Measurements from ENCODE around the gene ACSS3.

ACSS3 gene

DNA sequence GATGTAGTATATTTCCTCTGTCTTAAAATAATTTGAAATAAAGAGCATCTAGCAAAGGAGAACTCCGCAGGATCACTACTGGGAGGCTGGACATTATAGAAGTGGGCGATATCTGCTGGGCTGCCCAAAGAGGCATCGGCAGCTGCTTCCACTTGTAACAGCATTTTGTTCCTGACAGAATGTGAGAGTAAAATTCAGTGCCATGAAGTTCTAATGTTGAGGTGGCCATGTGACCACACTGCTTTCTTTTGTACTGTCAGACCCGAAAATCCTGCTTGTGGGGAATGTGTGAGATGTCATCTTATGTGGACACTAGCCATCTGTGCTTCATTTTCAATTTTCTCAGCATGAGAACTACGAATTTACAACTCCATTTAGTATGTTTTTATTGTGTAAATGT, 151.9 kb downstream of the ACSS3 start:
- no peak for DNase-seq

DNA sequence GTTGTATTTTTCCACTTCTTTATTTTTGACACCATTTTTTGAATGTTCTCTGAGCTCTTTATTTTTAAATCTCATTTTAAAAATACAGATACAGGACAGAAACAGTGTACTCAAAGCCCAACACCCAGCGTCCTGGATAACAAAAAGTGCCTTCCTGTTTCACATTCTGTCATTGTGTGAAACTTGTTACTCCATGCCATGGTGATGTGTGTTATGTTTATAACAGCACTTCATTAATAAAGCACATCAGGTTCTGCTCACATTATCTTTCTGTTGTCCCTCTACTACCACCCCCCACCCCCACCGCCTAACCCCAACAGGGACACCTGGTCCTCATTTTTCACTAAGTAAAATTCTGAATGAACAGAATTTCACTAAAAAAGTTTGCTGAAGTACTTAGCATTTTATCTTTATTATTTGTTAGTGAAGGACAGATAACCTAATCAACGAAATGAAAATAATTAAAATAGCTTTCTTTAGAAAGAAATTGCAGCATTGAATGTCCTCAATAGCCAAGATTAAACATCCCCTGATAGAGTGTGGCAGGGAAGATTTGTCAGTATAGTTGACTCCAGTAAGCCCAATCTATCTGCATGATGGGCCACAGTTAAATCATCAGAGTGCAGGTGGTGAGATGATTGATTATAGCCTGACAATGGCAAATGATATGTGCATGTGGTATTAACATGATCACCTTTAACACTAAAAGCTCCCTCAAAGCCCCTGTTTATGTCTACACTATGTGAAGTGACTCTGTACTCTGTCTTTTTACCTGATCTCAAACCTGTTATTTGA, 153.9 kb downstream of the ACSS3 start:
- DNase-seq, result no peak

DNA sequence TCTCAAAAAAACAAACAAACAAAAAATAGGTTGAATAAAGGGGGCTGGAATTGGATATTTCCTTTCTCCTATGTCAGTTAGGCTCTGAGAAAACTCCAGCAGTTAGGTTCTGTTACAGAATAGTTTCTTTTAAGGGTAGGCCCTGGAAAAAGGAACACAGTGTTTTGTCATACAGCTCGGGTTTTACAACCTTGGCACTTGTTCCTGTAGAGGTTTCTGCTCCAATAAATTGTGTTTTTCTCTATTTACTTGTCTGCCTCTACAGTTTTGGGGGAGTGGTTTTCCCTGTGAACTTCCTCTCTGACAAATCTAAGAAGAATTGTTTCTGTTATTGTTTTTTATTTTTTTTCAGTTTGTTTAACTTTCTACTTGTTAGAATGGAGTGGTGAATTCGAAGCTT, 167.6 kb downstream of the ACSS3 start:
- DNase-seq, result no peak

DNA sequence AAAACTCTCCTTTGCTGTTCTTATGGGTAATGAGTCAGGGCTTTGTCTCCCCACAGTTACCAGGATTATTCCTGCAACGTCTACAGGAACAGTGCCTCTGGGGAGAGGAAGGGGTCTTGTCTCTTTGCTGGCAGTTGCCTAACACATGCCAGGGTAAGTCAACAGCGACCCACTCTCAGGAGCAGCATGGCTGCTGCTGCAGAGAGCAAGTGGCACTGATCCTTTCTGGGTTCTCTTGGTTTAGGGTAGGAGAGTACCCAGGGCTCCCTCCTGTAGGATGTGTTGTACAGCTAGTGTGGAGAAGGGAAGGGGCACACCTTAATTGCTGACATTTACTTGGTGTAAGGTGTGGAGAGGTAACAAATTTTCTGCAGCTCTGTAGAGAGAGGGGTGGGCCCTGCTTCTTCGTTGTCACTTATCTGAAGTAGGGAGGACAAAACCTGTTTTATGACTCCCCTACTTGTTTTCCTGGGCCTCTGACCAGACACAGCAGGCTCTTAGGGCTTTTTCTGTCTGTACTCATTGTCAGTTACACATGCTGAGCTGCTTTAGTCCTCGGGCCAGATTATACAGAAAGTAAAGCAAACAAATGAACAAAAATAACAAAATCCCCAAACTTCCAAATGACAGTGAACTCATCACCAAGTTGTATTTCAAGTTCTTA, 168.2 kb downstream of the ACSS3 start:
- no peak for DNase-seq

DNA sequence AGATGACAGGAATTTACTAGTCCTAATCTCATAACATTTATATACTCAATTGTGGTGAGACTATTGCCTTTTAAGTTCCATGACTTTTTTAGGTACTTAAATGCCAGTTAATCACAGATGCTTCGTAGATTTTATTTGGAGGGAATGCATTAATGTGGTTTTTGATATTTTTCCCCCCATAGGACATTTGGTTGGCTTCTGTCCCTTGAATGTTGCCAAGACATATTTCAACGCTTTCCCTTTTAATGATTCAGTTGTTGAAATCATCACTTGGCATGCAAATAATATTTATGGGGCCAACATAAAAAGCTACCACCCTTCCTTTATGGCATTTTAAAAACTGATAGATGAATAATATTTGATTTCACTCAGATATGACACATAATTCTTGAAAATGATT, 172.1 kb downstream of the ACSS3 start:
- peak; percentile 21 for DNase-seq

DNA sequence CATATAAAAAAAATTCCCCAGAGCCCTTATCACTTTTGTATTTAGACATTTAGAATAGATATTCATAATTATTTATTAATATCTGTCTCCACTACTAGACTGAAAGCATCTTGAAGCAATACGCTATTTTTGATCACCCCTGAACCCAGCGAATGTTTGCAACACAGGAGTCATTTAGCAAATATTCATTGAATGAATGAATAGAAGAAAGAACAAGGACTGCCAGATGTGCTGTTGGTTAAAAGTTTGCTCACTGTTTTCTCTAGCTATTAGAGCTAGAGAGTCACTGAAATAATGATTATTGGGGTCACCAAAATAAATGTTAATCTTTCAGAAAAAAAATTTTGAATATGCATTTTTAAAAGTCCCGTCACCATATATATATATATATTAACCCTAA, 174.3 kb downstream of the ACSS3 start:
- DNase-seq, result peak; percentile 38

DNA sequence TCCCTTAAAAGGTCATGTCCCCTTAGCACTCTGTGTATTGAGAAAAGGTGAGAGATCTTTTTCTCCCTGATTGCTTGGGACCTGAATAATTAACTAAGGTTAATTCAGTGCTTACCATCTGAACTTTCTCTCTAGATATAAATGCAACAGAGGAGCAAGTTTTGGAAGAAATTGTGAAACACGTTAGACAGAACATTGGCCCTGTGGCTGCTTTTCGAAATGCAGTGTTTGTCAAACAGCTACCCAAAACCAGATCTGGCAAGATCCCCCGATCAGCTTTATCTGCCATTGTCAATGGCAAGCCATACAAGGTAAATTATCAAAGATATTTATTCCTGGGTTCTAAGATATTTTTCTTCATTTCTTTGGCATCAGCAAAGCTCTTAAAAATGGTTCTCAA, 175.5 kb downstream of the ACSS3 start:
- DNase-seq, result no peak

DNA sequence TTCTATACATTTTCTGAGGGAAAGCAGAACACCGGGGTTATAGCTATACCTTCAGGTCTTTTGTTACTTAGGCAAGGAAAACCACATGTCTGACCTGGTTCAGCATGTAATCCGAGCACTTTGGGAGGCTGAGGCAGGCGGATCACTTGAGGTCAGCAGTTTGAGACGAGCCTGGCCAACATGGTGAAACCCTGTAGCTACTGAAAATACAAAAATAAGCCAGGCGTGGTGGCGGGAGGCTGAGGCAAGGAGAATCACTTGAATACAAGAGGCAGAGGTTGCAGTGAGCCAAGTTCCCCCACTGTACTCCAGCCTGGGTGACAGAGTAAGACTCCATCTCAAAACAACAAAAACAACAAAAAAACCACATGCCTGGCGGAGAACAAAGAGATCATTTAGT, 177.6 kb downstream of the ACSS3 start:
- no peak for DNase-seq

DNA sequence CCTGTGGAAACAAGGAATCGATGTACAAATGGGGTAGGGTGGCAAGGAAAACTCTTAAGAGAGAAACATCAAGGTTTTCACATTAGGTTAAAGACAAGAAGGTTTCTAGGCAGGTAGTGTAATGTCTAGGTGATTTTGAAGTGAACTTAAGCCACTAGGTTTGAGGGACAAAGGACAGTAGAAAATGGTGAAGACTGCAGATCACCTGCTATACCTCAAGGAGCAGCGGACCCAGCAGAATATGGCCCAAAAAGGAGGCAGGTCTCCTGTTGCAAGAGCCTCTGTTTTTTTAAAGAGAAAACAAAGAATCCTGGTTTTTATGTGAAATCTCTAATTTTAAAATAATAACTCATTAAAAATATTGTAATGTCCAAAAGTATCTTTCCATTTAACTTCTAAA, 178.1 kb downstream of the ACSS3 start:
- no peak for DNase-seq

DNA sequence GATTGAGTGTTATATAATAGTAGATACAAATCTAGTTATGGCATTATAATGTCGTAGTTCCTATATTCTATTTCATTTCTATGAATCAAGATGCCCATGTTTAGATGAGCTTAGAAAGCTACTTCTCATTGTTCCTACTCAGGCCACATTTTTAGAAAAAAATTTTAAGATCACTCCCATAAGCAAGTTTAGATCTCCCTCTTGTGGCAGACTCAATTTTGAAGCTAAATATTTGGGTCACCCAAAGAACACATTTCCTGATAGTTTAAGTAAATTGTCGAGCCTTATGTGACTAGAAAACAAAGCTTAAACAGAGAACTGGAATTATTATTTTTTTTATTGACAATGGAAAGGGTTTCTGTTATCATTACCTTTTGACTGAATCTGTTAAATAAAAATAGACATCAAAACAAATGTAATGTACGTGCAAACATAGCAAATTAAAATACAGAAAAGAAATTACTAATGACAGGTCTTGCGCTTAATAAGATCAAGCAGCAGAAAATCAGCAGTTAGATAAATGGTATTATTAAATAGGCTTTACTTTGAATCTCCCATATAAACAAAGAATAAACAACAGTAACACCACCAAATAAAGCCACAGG, 180.2 kb downstream of the ACSS3 start:
- DNase-seq, result peak; percentile 57

DNA sequence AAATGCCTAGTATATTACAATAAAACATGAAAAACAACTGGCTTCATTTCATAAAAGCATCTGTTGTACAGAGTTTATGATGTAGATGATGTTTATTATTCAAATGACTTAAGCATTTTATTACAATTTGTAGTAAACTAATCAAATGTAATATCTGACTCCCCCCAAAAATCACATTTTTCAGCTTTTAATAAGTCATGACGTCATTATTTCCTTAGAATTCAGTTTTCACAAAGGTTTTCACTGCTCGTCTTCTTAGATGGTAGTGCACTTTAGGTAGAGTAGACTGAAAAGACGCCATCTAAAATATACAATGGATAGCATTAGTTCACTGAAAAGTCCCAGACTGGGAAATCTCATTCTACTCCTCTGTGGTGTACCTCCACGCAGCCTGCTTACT, 181.5 kb downstream of the ACSS3 start:
- DNase-seq, result no peak

DNA sequence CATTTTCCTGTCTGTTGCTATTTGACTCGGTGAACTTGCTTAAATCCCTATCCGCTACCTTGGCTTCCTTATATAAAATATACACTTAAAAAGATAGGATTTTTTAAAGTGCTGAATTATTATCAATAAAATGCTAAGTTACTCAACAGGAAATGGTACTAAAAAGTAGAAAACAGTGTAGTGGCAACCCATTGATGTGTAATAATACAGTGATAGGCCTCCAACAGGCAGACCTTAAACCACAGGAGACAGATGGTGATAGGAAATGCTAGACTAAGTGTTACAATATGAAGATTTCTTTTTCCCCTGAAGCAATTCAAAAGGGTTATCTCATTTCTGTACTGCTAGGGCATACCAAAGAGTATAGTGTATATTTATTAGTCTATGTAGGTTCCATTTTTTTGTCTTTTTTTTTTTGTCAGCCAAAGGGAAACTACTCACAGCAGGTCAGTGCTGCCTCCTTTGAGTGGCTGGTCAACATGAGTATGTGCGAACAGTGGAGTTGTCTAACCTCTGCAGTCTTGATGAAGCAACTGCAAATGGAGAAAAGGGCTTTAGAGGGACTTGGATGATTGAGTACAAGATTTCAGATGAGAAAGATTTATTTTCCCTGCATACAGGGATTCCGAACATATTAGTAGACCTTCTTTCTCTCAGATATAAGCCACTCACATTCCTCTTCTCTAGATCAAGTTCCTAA, 183.8 kb downstream of the ACSS3 start:
- peak; percentile 25 for DNase-seq

DNA sequence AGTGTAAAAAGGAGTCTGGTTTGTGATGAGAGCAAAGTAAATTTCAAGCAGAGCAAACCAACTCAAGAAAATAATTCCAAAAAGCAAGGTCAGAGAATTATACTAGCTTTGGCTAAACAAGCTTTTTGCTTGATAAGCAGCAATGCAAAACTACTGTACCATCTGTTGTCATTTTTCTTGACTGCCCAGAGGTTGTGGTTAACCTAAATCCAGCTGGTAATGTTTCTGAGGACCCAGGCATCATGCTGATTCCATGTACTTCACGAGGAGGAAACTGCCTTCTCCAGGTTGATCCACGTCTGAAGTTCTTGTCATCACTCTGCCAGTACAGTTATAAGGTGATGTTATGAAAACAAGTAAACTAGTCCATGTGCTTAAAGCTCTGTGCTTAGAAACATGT, 185.2 kb downstream of the ACSS3 start:
- no peak for DNase-seq

DNA sequence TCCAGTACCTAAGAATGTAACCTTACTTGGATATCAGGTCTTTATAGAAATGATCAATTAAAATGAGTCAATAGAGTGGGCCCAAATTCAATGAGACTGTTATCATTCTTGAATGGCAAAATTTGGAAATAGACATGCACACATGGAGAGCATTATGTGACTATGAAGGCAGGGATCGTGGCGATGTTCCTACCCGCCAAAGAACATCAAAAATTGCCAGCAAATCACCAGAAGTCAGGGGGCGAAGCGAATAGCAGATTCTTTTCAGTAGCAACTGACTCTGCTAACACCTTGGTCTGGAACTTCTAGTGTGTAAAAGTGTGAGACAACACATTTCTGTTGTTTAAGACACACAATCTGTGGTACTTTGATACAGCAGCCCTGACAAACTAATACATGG, 192.5 kb downstream of the ACSS3 start:
- no peak for DNase-seq

DNA sequence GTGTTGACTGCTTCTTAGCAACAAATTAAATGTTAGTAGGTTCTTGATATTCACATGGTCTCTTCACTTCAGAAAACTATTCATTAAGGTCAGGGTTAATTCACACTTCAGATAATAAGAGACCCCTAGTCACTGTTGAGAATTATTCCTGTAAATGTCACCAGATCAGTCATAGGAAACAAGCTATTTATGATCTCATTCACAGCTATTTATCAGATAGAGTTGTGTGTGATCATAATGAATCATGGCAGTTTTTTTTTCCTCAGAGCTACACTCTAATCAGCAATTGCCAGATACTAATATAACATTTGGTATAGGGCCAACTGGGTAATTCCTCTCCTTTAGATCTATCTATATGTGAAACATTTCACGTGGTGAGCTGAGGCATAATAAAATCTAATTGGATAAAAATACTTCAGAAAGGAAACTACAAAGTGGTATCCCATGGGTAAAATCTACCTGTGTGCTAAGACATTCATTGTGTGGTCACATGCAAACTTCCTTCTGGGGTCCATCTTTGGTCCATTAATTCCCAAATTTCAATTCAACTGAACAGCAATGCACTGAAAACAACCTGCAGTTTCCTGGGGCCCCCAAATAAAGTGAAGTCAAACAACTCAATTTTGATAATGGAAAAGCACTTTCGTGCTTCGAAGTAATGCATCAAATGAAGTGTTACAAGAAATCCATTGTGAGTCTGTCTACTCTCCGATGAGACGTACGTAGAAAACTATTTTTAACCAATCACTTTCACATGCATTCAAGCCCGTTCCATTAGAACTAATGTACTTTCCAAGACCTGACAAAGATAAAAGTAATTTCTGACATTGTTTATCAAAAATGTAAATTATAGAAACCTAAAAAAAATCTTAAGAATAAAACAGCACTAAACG, 197.0 kb downstream of the ACSS3 start:
- peak; percentile 5 for DNase-seq

DNA sequence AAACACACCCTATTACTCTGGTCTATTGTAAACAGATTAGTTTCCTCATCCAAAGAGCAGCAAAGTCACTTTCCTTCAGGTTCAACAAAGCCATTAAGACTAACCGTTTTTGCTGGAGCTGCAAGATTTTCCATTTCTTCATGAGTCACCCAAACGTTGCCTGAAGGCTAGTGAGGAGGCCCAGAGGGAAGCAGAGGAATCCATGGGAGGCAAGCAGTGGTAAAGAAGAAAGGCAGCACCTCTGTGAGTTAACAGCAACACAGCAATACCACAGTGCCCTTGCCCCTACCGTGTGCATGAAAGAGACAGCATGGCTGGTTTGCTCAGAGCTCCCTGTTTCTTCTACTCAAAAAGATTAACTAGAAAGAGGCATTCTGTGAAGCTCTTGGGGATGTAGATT, 206.3 kb downstream of the ACSS3 start:
- no peak for DNase-seq

DNA sequence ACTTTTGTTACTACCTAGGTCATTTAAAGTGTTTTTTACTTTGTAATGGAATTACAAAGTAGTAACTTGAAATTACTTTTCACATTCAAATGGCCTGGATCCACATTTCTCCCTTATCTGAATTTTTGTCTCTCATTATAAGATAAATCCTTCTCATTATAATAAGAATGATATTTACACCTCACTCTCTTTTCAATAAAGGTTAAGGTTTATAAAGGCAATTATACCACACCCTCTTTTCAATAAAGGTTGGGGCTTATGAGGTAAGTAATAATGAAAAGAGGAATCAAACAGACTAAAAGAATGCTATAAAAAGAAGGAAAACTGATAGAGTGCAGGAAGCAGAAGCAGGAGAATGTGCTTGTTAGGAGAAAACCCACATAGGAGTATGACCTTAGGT, 210.8 kb downstream of the ACSS3 start:
- no peak for DNase-seq

DNA sequence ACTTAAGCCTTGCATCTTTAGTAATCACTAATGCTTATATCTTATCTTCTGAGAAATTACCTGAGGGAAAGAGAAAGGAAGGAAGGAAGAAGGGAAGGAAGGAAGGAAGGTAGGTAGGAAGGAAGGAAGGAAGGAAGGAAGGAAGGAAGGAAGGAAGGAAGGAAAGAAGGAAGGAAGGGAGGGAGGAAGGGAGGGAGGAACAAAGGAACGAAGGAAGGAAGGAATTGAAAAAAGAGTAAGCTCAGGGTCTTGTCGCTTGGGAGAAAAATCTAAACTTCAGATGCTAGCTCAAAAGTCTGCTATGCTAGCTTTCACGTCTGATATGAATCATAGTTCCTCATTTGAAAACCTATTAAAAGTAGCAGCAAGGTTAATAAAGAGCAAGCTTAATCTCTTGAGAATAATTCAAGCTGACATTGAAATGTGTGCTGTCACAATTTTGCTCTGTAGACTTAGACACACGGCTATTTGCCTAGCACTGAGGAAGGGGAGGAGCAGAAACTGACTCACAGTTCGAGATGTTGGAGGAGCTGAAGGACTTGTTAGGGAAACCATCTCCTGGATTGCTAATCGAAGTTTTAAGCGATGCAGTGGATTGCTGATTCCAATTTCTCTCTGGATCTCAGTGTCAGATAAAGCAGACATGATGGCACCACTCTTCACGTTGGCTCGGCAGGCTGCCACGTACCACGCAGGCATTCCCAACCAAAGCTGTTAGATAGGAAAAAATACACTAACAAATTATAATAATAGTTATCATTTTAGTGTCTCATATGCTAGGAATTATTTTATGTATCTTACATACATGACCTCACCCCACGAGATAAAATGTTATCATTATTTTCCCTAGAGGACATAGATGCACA, 216.7 kb downstream of the ACSS3 start:
- DNase-seq, result peak; percentile 67

DNA sequence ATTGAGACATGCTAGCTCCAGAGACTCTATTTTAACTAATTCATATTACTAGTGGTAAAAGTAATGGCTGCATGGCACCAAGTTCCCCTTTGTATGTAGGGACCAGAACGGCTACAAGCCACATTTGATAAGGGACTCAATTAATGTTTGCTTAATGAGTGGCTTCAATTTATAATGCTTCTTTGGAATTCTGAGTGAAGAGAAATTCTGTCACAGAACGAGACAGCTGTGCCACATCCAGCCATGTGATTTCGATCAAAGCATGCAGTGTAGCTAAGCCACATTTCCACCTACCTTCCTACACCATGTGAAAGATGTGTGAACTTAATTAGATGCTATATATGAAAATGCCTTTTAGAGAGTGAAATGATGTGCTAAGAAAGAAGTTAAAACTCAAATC, 217.4 kb downstream of the ACSS3 start:
- no peak for DNase-seq

DNA sequence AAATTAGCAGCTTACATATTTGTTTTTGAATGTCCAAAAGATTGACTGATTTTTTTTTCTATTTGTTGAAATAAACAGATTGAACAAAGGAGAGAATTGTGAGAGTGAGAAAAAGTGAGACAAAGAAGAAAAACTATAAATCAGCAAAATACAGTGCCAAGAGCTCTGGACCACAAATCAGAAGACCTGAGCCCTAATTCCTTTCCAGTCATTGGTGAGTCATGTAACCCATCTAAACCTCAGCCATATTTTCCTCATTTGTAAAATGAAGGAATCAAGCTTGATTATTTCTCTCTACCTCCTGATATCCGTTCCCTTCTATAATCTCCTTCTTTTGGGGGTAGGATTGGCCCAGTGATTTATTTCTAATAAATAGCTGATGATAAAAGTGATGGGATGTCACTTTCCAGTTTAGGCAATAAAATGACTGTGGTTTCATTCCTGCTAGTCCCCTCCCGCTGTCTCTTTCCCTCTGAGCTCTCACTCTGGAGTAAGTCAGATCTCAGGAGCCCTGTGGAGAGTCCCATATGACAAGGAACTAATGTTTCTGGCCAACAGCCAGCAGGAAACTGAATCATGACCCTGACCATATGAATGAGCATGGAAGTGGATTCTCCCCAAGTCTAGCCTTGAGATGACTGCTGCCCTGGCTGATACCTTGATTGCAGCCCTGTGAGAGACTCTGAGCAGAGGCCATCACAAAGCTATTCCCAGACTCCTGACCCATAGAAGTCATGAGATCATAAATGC, 218.9 kb downstream of the ACSS3 start:
- peak; percentile 95 for DNase-seq

DNA sequence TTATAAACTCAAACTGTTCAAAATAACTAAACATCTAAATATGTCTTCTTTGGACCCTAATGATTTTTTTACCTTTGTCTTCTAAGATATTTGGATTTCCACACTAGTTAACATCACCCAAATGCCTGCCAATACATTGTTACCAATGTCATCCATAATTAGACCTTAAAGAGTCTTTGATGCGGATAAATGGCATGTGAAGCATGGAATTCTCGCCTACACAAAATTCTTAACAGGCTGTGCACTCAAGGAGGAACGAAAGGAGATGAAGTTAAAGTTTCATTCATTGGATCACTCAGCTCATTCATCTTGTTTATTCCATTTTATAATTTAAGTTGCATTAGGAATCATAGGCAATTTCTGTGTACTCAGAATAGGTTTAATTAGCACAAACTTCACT, 219.7 kb downstream of the ACSS3 start:
- DNase-seq, result peak; percentile 69

All from fibroblast of skin of abdomen (primary cell).